GM12875 (cell line): ENCODE results near the gene SETDB2.

Experiments used
- H3K4me3 ChIP-seq: one replicate; pipeline ENCODE4 v1.5.1; 2011; ENCODE audit warnings: low read depth, low read length, control low read depth
- TF ChIP-seq, protein P1 (sequence below): IDR thresholded peaks from 2 replicates; pipeline ENCODE4 v1.5.1; 2011; ENCODE audit warnings: low read depth, mild to moderate bottlenecking, control low read depth, inconsistent platforms, low read length, moderate library complexity, borderline replicate concordance; ENCODE audit not compliant: insufficient read depth

The SETDB2 gene

DNA sequence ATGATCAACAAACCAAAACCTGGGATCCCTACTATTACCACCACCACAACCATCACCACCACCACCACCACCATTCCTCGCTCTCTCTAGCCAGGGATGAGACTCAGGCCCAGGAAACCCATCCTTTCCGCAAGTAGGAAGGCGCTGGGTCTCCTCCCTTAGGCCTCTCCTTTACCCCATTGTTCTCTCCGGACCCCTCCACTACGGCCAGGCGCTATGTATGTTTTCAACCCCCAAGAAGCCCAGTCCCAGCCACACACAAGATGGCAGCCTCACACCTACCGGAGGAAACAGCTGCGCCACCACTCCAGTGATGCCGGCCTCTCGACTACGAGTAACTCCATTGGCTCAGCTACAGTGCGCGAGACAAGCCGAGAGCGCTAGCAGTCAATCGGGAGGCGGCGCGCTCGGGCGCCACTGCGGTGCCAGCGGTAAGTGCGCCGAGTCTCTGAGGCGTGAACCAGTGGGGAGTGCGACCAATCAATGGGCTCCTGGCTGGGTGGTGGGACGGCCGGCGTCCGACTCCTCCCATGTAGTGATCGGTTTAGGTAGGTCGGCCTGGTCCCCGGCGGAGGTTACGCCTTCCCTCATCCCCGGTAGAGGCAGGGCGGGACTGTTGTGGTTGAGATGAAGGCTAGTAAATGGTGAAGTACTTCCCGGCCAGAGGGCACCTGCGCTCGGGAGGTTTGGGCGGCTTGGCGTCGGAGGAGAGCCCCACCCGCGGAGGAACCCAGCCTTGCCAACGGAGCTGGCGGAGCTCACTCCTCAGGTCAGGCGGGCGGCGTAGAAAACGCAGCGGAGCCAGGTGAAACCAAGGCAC, at the start of gene SETDB2, which contains the start of gene CAB39L:
SETDB2 (plus strand) TSS at position 571 of the 820 bp plus-strand sequence. CDS start 7,620 bp downstream, outside the sequence.
CAB39L (minus strand) TSS at position 361 of the 820 bp plus-strand sequence. CDS start 61,154 bp downstream, outside the sequence.
- TF ChIP-seq, protein P1, sequence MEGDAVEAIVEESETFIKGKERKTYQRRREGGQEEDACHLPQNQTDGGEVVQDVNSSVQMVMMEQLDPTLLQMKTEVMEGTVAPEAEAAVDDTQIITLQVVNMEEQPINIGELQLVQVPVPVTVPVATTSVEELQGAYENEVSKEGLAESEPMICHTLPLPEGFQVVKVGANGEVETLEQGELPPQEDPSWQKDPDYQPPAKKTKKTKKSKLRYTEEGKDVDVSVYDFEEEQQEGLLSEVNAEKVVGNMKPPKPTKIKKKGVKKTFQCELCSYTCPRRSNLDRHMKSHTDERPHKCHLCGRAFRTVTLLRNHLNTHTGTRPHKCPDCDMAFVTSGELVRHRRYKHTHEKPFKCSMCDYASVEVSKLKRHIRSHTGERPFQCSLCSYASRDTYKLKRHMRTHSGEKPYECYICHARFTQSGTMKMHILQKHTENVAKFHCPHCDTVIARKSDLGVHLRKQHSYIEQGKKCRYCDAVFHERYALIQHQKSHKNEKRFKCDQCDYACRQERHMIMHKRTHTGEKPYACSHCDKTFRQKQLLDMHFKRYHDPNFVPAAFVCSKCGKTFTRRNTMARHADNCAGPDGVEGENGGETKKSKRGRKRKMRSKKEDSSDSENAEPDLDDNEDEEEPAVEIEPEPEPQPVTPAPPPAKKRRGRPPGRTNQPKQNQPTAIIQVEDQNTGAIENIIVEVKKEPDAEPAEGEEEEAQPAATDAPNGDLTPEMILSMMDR = peak; percentile 42
- H3K4me3 ChIP-seq = peak within 1 kb of the TSS; percentile 89

DNA sequence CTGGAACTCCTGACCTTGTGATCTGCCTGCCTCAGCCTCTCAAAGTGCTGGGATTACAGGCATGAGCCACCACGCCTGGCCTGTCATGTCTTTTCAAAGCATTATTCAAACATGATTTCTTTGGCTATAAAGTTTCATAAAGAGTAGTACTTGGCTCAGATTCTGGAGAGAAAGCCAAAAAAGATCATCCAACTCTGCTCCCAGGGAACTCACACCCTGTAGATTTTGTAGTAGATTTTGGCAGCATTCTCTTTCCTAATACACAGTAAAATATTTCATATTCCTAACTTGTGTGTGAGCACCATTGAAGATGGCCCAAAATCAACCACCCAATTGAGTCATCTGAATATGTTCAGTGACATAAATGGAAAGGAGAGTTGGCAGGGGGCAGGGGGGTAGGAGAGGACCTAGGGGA, 48.6 kb upstream of the SETDB2 start:
- TF ChIP-seq, protein P1 = no peak

DNA sequence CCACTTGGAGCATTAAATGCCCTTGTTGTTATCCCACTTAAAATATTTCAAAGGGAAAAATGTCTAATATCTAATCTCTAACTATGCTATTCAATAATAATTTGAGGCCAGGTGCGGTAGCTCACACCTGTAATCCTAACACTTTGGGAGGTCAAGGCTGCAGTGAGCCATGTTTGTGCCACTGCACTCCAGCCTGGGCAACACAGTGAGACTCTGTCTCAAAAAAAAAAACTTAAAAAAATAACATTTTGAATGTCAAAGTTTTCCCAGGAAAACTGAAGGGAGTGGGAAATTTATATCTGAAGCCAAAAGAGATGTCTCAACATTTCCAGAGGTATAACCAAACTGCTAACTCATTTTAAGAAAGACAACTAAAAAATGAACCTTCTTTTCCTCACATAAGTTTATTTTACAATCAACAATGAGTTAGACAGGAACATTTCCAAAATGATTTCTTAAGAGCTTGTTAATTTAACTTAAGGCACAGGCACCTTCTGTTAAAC, 48.1 kb upstream of the SETDB2 start:
- no peak overlapping the region for H3K4me3 ChIP-seq
- TF ChIP-seq, protein P1 = no peak

More for the DNA sequence above, 48.6 kb upstream of the SETDB2 start:
- H3K4me3 ChIP-seq = no peak overlapping the region

- no peak overlapping the region for H3K4me3 ChIP-seq
- TF ChIP-seq, protein P1 = no peak
Measured at GRCh38 chr13:49399801-49400472, 44.1 kb upstream of the SETDB2 start.

DNA sequence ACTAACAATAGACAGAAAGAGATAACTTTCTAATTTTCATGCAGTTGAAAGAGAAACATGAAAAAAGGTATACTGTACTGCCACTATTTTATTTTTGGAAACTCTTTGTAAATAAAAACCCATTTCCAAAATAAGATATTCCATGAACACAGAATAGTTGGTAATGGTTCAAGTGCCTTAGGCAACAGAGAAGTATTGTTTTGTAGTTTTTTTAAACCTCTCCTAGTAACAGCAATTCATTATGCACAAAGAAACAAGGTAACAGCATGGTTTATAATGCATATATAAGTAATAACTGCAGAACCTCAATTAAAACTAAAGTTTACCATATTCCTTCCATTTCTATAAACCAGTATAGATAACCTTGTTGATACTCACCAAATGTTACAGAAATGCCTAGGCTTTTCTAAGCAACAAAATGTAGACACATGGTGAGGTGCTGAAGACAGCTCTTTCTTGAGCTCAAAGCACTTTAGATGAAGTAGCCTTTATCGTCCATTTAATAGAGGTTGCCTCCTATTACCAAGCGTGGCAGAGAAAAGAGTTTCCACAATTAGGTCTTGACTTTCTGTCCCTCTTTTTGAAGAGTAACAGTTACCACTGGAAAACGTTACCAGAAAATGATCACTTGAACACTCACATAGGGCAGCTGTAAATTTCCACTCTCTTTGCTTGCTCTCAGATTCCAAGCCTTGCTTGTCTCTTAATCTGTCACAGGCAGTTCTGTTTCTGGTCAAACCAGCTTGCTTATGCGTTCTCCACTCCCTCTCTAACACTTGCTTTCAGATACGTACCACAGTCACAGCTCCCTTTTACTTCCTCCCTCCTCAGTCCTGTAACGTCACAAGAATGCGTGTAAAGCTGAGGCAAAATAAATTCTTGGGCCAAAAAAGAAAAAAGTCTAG, 43.1 kb upstream of the SETDB2 start:
- TF ChIP-seq, protein P1 = no peak
- no peak overlapping the region for H3K4me3 ChIP-seq

DNA sequence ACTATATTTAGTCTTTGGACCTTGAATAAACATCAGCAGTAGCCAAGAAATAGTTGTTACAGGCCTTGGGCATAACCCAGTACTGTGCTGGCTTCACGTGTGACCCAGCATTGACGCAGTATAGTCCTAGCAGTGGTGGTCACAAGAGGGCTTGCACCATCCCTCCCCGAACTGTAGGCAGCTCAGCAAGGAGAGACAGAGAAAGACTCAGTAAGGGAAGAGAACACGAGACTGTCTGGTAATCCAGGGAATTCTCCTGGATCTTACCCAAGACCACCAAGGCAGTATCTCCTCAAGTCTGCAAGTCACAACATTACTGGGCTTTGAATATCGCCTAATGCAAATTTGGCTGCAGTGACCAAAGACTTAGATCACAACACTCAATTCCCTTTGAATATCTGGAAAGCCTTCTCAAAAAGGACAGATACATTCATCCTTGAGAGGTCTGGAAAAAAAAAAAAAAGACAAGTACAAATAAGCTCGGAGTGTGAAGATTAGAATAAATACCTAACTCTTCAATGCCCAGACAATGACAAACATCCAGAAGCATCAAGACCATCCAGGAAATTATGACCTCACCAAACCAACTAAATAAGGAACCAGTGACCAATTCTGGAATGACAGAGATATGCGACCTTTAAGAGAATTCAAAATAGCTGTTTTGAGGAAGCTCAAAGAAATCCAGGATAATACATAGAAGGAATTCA, 39.9 kb upstream of the SETDB2 start:
- TF ChIP-seq, protein P1 = no peak
- H3K4me3 ChIP-seq = no peak overlapping the region
